Measurements from ENCODE around the gene R3HDM2.
"Not testable (repeated sequence)": the region's sequence is repeated elsewhere in the genome, so short reads cannot be mapped to it uniquely, and the experiment has no call there.

Gene R3HDM2

DNA sequence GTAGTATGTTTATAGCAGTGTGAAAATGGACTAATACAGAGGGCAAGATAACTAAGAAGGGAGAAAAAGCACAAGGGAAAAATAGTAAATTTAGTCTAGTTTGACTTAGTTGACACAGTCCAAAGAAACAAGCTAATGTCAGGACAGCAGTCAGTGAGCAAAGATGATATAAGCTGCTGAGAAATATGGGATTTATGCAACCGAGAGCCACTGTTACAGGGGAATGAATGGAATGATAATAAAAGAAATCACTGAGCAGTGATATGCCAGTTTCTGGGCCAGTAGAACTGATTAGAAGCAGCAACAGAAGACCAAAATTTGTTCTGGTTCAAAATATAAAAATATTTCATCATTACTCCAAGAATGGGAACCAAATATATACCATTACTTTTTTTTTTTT, 60.1 kb downstream of the R3HDM2 start:
- DNase-seq = no peak

DNA sequence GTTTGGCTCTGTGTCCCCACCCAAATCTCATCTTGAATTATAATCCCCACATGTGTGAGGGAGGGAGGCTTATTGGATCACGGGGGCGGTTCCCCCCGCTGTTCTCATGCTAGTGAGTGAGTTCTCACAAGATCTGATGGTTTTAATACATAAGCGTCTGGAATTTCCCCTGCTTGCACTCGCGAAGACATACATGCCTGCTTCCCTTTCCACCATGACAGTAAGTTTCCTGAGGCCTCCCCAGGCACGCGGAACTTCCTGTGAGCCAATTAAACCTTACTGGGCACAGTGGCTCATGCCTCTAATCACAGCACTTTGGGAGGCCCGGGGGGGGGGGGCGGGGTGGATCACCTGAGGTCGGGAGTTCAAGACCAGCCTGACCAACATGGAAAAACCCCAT, 60.8 kb downstream of the R3HDM2 start:
- DNase-seq = no peak

GRCh38 chr12:57369202-57369601, 61.6 kb downstream of the R3HDM2 start:
- no peak for DNase-seq

DNA sequence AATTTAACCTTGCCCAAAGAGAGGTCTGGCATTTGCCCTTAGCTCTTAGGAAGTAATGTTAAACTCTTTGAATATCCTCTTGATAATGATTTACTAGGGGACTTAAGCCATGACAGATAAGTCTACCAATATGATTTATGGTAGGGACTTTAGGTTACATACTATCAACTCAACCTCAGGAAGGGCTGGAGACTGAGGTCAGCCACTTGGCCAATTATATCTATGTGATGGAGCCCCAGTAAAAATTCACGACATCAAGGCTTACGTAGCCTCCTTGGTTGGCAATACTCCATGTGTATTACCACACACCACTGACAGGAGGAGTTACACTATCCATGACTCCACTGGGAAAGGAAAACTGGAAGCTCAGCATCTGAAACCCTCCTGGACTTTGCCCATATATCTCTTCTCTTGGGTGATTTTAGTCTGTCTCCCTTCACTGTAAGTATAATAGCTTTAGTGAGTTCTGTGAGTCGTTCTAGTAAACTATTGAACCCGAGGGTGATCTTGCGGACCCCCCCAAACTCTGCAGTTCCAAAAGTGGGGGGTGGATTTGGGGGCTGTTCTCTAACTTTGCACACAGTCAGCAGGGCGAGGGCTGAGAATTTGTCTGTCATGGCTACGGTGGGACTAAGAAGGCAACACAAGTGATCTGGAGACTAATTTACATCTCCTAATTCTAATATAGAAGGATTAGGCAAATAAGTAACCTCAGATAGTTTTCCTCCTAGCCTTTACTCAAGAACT, 62.3 kb downstream of the R3HDM2 start:
- no peak for DNase-seq

- no peak for DNase-seq
Measured at GRCh38 chr12:57367121-57367520, 63.7 kb downstream of the R3HDM2 start.

DNA sequence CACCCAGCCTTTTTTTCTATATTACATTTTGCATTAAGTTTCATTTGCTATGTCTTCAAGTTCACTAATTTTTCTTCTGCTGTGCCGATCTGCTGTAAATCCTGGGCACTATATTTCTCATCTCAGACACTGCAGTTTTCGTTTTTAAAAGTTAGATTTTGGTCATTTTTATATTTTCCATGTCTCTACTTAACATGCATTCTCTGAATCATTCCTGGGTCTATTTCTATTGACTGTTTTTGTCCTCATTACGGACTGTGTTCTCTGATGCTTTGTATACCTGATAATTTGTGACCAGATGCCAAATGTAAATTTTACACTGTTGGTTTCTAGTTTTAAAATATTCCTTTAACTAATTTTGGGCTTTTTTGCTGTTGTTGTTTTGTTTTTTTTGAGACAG, 64.5 kb downstream of the R3HDM2 start:
- no peak for DNase-seq

- not testable (repeated sequence) for DNase-seq
Measured at GRCh38 chr12:57364156-57364555, 66.7 kb downstream of the R3HDM2 start.

- DNase-seq = no peak
Measured at GRCh38 chr12:57360468-57360867, 70.4 kb downstream of the R3HDM2 start.

DNA sequence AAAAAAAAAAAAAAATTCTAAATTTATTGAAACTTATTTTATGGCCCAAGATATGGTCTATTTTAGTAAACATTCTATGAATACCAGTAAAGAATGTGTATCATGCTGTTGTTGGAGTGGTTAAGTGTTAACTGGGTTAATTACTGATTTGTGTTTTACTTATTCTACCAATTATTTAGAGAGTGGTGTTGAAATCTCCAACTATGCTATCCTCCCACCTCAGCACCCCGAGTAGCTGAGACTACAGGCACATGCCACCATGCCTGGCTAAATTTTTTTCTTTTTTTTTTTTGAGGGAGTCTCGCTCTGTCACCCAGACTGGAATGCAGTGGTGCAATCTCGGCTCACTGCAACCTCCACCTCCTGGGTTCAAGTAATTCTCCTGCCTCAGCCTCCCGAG, 72.2 kb downstream of the R3HDM2 start:
- no peak for DNase-seq

- DNase-seq = no peak
Measured at GRCh38 chr12:57355734-57356133, 75.1 kb downstream of the R3HDM2 start.

DNA sequence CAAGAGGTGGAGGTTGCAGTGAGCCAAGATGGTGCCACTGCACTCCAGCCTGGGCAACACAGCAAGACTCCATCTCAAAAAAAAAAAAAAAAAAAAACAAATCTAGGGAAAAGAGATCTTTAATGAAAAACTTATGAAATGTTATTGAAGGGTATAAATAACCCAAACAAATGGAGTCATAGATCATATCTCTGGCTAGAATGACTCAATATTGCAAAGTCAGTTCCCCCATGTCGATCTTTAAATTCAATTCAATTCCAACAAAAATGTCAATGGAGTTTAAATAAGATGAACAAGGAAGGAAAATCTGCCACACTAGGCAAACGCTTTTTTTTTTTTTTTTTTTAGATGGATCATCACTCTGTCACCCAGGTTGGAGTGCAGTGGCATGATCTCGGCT, 78.7 kb downstream of the R3HDM2 start:
- DNase-seq = no peak

DNA sequence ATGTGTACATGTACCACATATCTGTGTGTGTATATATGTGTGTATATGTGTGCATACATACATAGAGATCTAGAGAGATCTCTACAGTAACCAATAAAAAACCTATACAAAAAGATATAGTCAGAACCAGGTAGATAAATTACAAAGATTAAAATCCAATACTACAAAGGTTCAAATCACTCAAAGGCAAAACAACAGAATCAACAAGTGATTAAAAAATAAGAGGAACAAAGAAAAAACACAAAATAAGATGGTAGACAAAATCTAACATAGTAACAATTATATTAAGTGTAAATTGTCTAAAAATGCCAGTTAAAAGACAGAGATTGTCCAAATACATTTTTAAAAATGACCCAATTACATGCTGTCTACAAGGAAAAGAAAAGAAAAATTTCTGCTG, 83.6 kb downstream of the R3HDM2 start:
- no peak for DNase-seq

GRCh38 chr12:57343703-57344378, 87.0 kb downstream of the R3HDM2 start:
- no peak for DNase-seq

GRCh38 chr12:57342207-57342691, 88.6 kb downstream of the R3HDM2 start:
- no peak for DNase-seq

GRCh38 chr12:57341275-57341990, 89.4 kb downstream of the R3HDM2 start:
- DNase-seq = no peak

GRCh38 chr12:57340104-57340503, 90.7 kb downstream of the R3HDM2 start:
- no peak for DNase-seq

DNA sequence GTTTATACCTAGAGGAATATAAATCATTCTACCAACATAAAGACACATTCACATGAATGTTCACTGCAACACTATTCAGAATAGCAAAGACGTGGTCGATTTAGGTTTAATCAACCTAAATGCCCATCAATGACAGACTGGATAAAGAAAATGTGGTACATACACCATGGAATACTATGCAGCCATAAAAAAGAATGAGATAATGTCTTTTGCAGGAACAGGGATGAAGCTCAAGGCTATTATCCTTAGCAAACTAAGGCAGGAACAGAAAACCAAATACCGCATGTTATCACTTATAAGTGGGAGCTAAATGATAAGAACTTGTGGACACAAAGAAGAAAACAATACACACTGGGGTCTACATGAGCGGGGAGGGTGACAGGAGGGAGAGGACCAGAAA, 94.5 kb downstream of the R3HDM2 start:
- DNase-seq = not testable (repeated sequence)

- DNase-seq = no peak
Measured at GRCh38 chr12:57334219-57334618, 96.6 kb downstream of the R3HDM2 start.

DNA sequence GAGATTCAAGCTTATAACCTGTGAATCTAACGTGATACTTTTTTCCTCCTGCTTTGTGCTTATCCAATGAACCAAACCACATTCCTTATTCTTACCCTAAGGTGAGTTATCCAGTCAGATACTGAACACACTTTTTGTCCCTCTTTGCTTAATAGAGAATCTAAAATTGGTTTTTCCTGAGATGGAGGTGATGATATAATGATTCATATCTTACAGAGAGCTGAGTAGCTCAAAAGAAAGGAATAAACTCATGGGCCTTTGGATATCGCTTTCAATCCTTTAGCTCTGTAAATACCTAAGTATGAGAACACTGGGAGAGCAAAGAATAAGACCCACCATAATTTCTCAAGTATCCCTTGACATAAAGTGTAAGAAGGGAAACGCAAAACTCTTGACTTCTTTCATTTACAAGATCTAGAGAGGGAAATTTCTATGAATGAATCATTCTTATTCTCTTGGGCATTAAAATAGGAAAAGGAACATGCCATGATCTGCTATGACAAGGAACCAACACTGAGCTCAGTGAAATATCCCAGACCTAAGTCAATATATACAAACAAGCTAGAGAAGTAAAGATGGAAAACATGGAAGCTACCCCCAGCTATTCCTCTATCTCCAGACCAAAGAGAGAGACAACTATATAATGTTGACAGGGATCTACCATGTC, 98.1 kb downstream of the R3HDM2 start:
- DNase-seq = no peak

DNA sequence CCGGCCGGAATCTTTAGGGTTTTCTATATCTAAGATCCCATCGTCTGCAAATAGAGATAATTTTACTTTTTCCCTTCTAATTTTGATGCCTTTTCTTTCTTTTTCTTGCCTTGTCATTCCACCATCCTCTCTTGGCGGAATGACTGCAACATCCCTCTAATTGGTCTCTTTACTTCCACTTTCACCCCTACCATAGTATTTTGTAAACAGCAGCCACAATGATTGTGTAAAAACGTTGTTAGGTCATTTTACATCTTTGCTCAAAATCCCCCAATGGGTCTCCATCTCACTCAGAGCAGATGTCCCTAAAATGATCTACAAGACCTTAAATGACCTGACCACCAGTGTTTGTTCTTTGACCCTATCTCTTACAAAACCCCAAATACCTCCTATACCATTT, 99.9 kb downstream of the R3HDM2 start:
- no peak for DNase-seq

GRCh38 chr12:57329219-57329618, 101.6 kb downstream of the R3HDM2 start:
- DNase-seq = no peak

GRCh38 chr12:57325395-57325794, 105.4 kb downstream of the R3HDM2 start:
- DNase-seq = no peak

- no peak for DNase-seq
Measured at GRCh38 chr12:57323416-57323815, 107.4 kb downstream of the R3HDM2 start.
